HepG2 (cell line): ENCODE results near the gene FLOT2. TPM values are rescaled to one million over a fixed set of nuclear protein-coding genes. Genes with fewer than 3 reads are reported as not detected.

ENCODE experiments used
- microRNA counts: library from miRNA; unstranded; fragments of <30 nt; microRNA quantifications from one replicate; lab custom pipeline; 2015
- microRNA-seq: library from miRNA; unstranded; fragments of <30 nt; microRNA quantifications from one replicate; pipeline ENCODE4, GENCODE V29; 2020
- polyA plus RNA-seq, 8 experiments: library from polyadenylated mRNA; depleted of rRNA in 3 of 8; stranded (reverse) in 7 of 8; unstranded in 1 of 8; fragments of >200 nt; fragmentation: Illumina TruSeq in 4 of 8; extraction: Trizol in 4 of 8; gene quantifications; 2 replicates each; pipeline versions ENCODE4 v1.2.1 to v1.2.3, GENCODE V29; 2011 to 2016; ENCODE audit warnings: low read depth in 4 of 8, missing spikeins in 1 of 8, mixed read lengths in 1 of 8; ENCODE audit not compliant: insufficient read depth in 1 of 8
- small RNA-seq, 3 experiments: library from RNA; depleted of rRNA; stranded (forward); fragments of <200 nt; gene quantifications; one replicate each; pipeline ENCODE3, GENCODE V24; 2012; ENCODE audit warnings: low read depth in 2 of 3, low replicate concordance in 1 of 3; ENCODE audit not compliant: insufficient read length in 3 of 3, insufficient read depth in 2 of 3
- total RNA-seq, 5 experiments: library from RNA; depleted of rRNA; stranded (reverse); fragments of >200 nt; fragmentation: Illumina TruSeq; extraction: Trizol; gene quantifications; 2 replicates each; pipeline ENCODE4 v1.2.3, GENCODE V29; 2016; ENCODE audit warnings: low read depth in 1 of 5

FLOT2 gene
- total and polyA plus RNA-seq, 2 of the 13 experiments (the other 11 are each of a cell fraction or from before 2014, with no cell fraction given) = 54.3 to 54.5 TPM

MicroRNAs within 50 kb of the gene (microRNA counts, 767-probe panel; counts per million panel counts)
- not detected for microRNA hsa-miR-144-3p (lab: Ali Mortazavi, UCI)
- microRNA hsa-miR-451a (lab: Ali Mortazavi, UCI) = not detected

Small RNA genes within 50 kb of the gene (microRNA-seq; reads per million reads assigned to microRNA genes)
- not detected for gene MIR451B

Small RNA genes within 50 kb of the gene (small RNA-seq; reads per million reads assigned to genes)
- 0 reads per million in 3 experiments for gene RF00019

Other genes starting within 250 kb of the FLOT2 start
- gene SDF2, start 235.8 kb downstream of the FLOT2 start, total RNA-seq (2016; rRNA removed; fragmentation: Illumina TruSeq; extraction: Trizol) = 39.1 and 58.2 TPM in 2 replicates
- 58.4 and 61.2 TPM in 2 replicates for gene SDF2, start 235.8 kb downstream of the FLOT2 start, polyA plus RNA-seq (2011; rRNA removed)
- gene SUPT6H, start 235.5 kb downstream of the FLOT2 start, total RNA-seq (2016; rRNA removed; fragmentation: Illumina TruSeq; extraction: Trizol) = 39.9 TPM in 2 replicates
- 32.7 and 38.0 TPM in 2 replicates for gene SUPT6H, start 235.5 kb downstream of the FLOT2 start, polyA plus RNA-seq (2011; rRNA removed)
- gene PROCA1, start 185.8 kb downstream of the FLOT2 start, total RNA-seq (2016; rRNA removed; fragmentation: Illumina TruSeq; extraction: Trizol) = 0.31 and 0.73 TPM in 2 replicates
- gene PROCA1, start 185.8 kb downstream of the FLOT2 start, polyA plus RNA-seq (2011; rRNA removed) = 0.82 and 1.5 TPM in 2 replicates
- gene RAB34, start 179.9 kb downstream of the FLOT2 start, total RNA-seq (2016; rRNA removed; fragmentation: Illumina TruSeq; extraction: Trizol) = 0.49 TPM in 1 of 2 replicates, not detected in the other
- gene RAB34, start 179.9 kb downstream of the FLOT2 start, polyA plus RNA-seq (2011; rRNA removed) = not detected in 2 replicates
- 1,771 and 1,936 TPM in 2 replicates for gene RPL23A, start 177.7 kb downstream of the FLOT2 start, total RNA-seq (2016; rRNA removed; fragmentation: Illumina TruSeq; extraction: Trizol)
- gene RPL23A, start 177.7 kb downstream of the FLOT2 start, polyA plus RNA-seq (2011; rRNA removed) = 1,550 and 1,876 TPM in 2 replicates
- gene TLCD1, start 171.5 kb downstream of the FLOT2 start, total RNA-seq (2016; rRNA removed; fragmentation: Illumina TruSeq; extraction: Trizol) = 9.6 and 19.6 TPM in 2 replicates
- gene TLCD1, start 171.5 kb downstream of the FLOT2 start, polyA plus RNA-seq (2011; rRNA removed) = 14.9 and 18.1 TPM in 2 replicates
- gene NEK8, start 168.9 kb downstream of the FLOT2 start, total RNA-seq (2016; rRNA removed; fragmentation: Illumina TruSeq; extraction: Trizol) = 4.3 and 5.8 TPM in 2 replicates
- gene NEK8, start 168.9 kb downstream of the FLOT2 start, polyA plus RNA-seq (2011; rRNA removed) = 13.5 and 15.6 TPM in 2 replicates
- 56.6 and 89.9 TPM in 2 replicates for gene TRAF4, start 153.7 kb downstream of the FLOT2 start, total RNA-seq (2016; rRNA removed; fragmentation: Illumina TruSeq; extraction: Trizol)
- 86.0 and 108 TPM in 2 replicates for gene TRAF4, start 153.7 kb downstream of the FLOT2 start, polyA plus RNA-seq (2011; rRNA removed)
- gene FAM222B, start 54.9 kb downstream of the FLOT2 start, total RNA-seq (2016; rRNA removed; fragmentation: Illumina TruSeq; extraction: Trizol) = 3.5 and 4.7 TPM in 2 replicates
- gene FAM222B, start 54.9 kb downstream of the FLOT2 start, polyA plus RNA-seq (2011; rRNA removed) = 7.3 TPM in 2 replicates
- 46.9 and 50.7 TPM in 2 replicates for gene ERAL1, start 42.7 kb downstream of the FLOT2 start, total RNA-seq (2016; rRNA removed; fragmentation: Illumina TruSeq; extraction: Trizol)
- 72.2 and 73.5 TPM in 2 replicates for gene ERAL1, start 42.7 kb downstream of the FLOT2 start, polyA plus RNA-seq (2011; rRNA removed)
- gene DHRS13, start 5.3 kb upstream of the FLOT2 start, total RNA-seq (2016; rRNA removed; fragmentation: Illumina TruSeq; extraction: Trizol) = 7.6 and 12.6 TPM in 2 replicates
- 11.8 and 14.9 TPM in 2 replicates for gene DHRS13, start 5.3 kb upstream of the FLOT2 start, polyA plus RNA-seq (2011; rRNA removed)
- gene PHF12, start 53.8 kb upstream of the FLOT2 start, total RNA-seq (2016; rRNA removed; fragmentation: Illumina TruSeq; extraction: Trizol) = 9.8 and 10.0 TPM in 2 replicates
- 17.1 and 23.9 TPM in 2 replicates for gene PHF12, start 53.8 kb upstream of the FLOT2 start, polyA plus RNA-seq (2011; rRNA removed)
- not detected in 2 replicates for gene SEZ6, start 108.3 kb upstream of the FLOT2 start, total RNA-seq (2016; rRNA removed; fragmentation: Illumina TruSeq; extraction: Trizol)
- gene SEZ6, start 108.3 kb upstream of the FLOT2 start, polyA plus RNA-seq (2011; rRNA removed) = 0.01 TPM in 1 of 2 replicates, not detected in the other
- gene PIPOX, start 145.4 kb upstream of the FLOT2 start, total RNA-seq (2016; rRNA removed; fragmentation: Illumina TruSeq; extraction: Trizol) = 87.3 and 118 TPM in 2 replicates
- gene PIPOX, start 145.4 kb upstream of the FLOT2 start, polyA plus RNA-seq (2011; rRNA removed) = 154 and 170 TPM in 2 replicates